GM19438 (cell line): Measurements from ENCODE around the gene CFAP100.

Experiments
- ATAC-seq: cut with Tn5 transposase; IDR thresholded peaks from one replicate; pipeline ENCODE4 v1.9.1; 2021; ENCODE audit warnings: low read depth; ENCODE audit not compliant: unreplicated experiment

The CFAP100 gene

DNA sequence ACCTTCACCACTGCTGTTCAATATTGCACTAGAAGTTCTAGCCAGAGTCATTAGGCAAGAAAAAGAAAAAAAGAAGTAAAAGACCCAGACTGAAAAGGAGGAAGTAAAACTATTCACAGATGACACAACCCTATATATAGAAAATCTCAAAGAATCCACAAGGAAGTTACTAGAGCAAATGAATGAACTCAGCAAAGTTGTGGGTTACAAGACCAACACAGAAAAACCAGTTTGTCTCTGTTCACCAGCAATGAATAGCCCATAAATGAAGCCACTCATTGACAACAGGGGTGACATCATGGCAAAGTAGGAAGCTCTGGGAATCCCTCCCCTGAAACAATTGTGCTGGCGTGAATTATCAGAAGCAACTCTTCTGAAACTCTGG lies 4.6 kb downstream of the CFAP100 start:
- ATAC-seq, result no peak

- no peak for ATAC-seq
Measured at GRCh38 chr3:126399756-126400155, 5.0 kb downstream of the CFAP100 start.

DNA sequence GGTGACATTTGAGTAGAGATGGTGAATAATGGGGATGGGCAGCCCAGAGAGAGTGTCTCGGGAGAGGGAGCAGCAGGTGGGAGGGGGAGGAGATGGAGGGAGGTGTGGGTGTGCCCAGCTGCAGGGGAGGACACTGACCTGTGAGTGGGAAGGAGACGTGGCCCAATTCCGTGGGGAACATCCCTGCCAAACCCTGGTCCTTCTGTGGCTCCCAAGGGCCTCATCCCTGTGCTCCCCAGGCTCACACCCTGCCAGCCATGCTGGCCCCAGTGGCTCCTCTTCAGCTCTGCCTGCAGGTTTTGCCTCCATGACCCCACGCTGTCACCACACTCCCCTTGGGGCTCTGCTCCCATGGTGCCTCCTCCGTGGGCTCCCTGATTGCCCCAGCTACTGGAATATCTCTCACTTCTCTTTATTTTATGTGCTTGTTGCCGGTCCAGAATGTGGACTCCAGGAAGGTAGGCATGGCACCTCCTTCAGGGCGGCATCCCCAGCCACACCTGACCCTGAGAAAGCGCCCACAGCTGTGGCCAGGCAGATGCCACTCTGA lies 7.0 kb downstream of the CFAP100 start:
- no peak for ATAC-seq

DNA sequence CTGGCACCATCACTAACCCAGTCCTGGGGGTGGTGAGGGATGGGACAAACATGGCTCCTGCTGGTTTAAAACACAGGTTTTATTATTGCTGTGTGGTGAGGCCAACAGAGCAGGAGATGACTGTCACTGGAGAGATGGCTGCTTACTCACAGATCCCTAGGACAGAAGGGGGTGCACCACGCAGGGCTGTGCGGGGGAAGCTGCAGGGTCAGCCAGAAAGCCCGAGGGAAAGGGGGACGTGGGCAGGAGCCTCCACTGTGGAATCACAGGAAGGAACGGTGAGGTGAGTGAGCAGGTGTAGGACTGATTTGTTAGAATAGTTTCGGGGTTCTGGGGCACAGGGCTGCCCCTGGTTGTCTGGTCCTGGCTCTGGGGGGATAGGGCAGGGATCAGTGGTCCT lies 7.5 kb downstream of the CFAP100 start:
- ATAC-seq, result no peak

DNA sequence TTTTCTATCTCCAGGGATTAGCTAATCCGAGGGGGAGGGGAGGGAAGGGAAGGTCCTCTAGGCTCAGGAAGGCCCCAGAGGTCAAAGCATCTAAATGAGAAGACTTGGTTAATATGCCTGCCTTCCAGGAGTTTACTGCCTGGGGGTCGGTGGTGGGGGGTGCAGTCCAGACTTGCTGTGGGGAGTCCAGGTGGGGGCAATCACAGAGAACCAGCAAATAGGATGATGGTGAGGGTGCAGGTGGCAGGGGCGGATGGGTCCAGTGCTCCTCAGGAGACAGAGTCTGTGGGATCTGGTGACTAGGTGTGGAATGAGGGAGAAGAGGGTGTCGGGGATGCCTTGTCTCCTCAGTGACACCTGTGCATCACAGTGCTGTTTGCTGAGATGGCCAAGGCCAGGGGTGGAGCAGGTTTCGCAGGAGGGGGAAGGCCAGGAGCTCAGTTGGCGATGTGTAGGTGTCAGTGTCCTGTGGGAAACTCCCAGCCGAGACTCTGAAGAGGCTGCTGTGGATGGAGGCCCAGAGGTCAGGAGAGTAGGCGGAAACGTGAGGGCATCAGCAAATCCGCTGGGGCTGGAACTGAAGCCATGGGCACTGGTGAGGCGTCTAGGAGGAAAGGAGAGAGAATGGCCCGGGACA lies 8.1 kb downstream of the CFAP100 start:
- no peak for ATAC-seq

- ATAC-seq, result no peak
Measured at GRCh38 chr3:126406389-126407296, 11.9 kb downstream of the CFAP100 start.

DNA sequence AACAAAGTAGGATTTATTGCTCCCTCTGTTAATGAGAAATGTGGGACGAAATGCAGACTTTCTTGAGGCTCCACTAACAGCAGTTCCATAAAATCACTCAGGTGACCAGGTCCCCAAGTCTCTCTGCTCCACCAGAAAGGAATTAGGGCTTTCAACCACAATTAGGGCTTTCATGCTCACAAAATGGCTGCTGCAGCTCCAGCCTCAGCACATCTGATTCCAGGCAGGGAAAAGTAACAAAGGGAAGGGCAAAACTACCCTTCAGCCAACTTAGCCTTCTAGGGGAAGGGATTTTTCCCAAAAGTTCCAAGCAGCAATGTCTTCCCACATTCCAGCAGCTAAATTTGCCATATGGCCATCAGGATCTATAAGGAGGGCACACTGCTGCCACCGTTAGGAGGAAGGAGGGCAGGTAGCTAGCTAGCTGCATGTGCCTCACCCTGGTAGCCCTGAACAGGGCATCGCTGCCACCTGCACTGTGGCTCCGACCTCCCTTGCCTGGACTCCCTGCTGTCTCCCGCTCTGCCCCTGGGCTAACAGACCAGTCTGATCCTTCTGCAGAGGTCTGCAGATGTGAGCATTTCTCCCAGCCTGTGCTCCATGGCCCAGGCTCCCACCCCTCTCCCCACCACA lies 12.8 kb downstream of the CFAP100 start:
- no peak for ATAC-seq

GRCh38 chr3:126408099-126408498 lies 13.4 kb downstream of the CFAP100 start:
- ATAC-seq, result no peak

DNA sequence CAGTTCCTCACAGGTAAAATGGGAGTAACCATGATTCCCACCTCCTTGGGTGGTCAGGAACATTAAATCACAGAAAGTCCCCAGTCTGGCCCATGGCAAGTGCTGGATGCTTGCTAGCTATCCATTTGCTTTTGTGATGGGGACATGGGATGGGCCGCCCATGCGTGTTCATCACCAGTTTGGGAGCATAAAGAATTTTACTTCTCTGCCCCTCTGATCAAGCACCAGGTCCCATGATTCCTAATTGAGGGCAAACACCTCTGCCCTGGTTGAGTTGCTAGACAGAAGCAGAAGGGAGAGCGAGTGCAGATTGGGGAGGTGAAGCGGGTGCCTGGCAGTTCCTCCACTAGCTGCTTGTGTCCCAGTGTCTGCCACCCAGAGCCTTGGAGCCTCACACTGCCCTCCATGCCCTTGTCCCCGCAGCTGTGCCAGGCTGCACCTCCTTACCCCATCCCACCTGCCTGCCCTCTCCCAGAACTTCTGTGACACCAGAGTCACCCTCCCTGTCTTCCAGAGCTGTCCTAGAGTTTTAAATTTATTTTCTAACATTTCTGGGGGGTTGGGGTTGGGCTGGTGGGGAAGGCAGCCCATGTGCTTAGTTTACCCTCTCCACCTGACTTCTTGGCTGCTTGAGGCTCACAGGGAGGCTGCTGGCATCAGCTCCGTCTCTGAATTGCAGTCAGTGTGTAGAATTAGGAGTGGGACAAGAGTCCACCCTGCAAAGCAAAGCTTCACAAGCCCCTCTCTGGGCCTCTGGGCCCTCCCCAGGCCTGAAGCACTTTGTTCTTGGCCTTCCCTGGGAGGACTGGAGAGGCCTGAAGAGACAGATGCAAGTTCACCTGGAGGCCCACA lies 18.4 kb downstream of the CFAP100 start:
- no peak for ATAC-seq

DNA sequence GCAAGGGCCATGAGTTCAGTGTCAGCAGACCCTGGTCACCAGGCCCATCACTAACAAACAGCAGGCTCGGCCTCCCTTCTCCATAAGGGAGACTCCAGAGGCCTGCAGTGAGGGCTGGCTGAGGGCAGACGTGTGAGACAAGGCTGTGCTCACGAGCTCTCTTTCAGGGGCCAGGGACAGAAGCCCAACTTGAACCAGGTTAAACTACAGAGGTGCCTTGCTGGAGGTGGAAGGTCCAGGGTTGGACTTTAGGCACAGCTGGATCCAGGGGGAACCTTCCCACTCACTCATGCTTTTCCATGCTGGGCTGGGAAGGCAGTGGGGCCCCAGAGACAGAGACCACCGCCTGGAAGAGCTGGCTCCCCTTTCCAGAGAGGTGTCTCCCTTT lies 19.0 kb downstream of the CFAP100 start:
- ATAC-seq, result no peak

DNA sequence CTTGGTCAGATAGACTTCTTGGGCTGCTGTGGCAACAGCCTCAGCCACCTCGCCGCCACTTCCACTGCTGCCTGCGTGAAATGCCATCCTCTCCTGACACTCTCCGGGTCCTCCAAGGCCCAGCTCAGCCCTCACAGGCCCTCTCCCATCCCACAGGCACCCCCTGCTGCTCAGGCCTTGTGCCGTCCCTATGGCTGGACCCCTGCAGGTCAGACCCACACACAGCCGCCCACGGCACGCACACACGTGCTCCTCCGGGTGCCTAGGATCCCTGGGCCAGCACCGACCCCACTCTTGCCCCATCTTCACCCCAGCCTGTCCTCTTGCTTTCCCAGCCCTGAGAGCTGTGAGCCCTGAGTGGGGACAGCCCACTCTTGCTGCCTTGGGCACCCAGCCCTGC lies 19.7 kb downstream of the CFAP100 start:
- no peak for ATAC-seq

DNA sequence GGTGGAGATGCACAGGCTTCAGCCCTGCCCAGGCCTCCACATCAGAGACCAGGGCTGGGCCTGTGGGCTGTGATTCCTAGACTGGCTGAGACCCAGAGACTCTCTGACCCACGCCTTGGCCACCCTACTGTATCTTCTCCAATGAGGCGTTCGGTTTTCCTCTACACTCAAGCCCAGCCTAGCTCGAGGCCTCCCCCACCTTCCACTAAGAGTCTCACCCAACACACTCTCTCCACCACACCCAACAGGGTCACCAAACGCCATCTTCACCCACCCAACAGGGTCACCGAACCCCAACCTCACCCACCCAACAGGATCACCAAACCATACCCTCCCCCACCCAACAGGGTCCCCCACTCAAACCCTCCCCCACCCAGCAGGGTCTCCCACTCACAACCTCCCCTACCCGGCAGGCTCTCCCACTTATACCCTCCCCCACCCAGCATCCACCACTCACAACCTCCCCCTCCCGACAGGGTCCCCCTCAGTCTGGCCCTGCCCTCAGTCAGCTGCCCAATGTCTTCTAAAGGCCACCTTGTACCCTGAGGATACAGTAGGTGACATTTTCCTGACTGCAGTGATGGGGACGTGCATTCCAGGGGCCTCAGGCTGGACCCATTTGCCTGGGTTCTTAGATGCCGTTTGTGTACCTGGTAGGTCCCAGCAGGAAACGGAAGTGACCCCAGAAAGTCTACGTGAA lies 20.4 kb downstream of the CFAP100 start:
- ATAC-seq, result no peak

GRCh38 chr3:126415661-126416591 lies 21.2 kb downstream of the CFAP100 start:
- ATAC-seq, result no peak

- ATAC-seq, result no peak
Measured at GRCh38 chr3:126416943-126417342, 22.2 kb downstream of the CFAP100 start.

DNA sequence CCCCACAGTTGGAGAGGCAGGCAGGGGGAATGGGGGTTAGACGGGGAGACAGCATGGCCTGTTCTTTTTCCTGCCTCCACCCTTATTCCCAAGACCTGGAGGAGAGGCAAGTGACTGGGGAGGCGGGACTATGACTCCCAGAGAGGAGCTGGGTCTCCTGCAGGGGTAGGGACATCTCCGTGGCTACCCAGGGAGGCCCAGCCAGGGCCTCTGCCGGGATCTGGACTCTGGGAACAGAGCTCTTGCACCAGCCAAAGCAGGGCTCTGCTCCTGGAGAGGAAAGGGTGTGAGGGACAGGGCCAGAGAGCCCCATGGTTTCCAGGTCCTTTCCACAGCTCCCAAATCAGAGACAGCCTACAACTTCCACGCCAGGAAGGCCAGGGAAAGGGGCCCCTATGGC lies 22.8 kb downstream of the CFAP100 start:
- ATAC-seq, result no peak

DNA sequence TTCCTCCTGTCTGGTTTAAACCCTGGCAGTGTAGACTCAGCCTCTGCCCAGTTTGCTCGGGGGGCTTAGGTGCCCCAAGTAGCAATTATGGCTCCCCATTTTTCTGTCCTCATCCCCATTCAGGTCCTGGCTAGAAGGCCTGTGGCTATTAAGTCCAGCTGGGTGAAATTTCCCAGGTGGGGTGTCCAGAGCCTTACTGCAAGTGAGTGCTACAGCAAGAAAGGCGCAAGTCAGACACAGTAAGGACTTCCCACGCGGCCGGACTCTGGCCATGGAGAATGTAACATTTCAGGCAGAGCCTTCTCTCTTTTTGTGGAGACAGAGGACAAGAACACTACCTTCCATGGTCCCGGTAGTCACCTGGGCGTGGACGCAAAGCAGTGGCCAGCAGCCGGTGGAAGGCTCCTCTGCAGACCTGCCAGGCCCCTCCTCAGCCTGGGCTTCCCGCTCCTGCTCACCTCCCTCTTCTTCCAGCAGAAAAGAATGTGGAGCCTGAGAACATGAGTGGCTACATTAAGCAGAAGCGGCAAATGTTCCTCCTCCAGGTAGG lies 23.3 kb downstream of the CFAP100 start:
- no peak for ATAC-seq

DNA sequence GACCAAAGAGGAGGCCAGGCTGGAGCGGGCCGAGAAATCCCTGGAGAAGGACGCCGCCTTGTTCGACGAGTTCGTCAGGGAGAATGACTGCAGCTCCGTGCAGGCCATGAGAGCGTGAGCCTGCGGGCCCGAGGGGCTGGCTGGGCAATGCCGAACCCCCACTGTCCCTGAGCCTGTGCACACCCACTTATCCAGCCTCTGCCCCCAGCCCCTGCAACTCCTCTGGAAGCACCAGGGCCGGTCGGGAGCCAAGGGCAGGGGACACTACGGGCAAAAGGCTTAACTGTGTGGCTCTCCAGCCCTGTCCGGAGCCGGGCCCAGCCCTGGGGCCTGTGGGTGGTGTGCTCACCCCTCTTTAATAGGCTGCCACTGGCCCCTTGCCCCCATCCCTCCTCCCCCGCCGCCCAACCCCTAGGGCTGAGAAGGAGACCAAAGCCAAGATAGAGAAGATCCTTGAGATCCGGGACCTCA lies 24.0 kb downstream of the CFAP100 start:
- no peak for ATAC-seq

DNA sequence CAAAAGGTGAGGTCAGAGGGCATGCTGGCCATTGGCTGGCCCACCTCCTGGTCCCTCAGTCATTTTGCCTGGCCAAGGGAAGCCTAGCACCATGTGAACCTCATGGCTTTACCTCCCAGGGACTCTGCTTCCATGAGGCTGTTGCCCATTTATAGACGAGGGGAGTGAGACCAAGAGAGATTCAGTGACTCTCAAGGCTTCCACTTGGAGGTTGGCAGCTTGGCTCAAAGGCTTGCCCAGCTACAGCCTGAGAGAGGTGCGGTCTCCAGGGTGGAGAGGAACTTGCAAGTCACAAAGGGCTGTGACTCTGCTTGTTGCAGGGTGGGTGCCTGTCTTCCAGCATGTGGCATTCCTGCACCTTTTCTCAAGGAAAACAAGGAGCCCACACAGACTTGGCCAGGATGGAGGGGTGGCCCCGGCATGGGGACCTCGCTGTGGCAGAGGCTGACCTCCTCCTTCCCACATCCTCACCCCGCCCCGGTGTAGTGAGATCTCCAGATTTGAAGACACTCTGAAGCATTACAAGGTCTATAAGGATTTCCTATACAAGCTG lies 24.5 kb downstream of the CFAP100 start:
- no peak for ATAC-seq
